HL-60 (cell line): ENCODE results near the gene IFRD2.

Source experiments
- DNase-seq, 2 experiments: peaks; one replicate each; pipeline ENCODE4 v3.0.0-alpha.2; 2010 to 2020; ENCODE audit warnings: low read depth in 1 of 2, low spot score in 1 of 2
- H3K27ac ChIP-seq: fragments of 250-450 bp; sonication (Bioruptor Pico); replicated peaks from 2 replicates; pipeline ENCODE4 v1.5.1; 2020; ENCODE audit warnings: mild to moderate bottlenecking, moderate library complexity
- H3K27me3 ChIP-seq: fragments of 250-450 bp; sonication (Bioruptor Pico); 2 replicates; pipeline ENCODE4 v1.5.1; 2021; ENCODE audit warnings: mild to moderate bottlenecking, moderate library complexity; ENCODE audit not compliant: insufficient read depth, poor library complexity, severe bottlenecking
- H3K4me3 ChIP-seq: replicated peaks from 2 replicates; pipeline ENCODE4 v1.5.1; 2011; ENCODE audit warnings: mild to moderate bottlenecking, control low read depth, low read length; ENCODE audit not compliant: insufficient read depth
- GABPA ChIP-seq: IDR thresholded peaks from 2 replicates; pipeline ENCODE4 v1.6.1; 2012; ENCODE audit warnings: low read depth
- POLR2AphosphoS5 ChIP-seq: IDR thresholded peaks from 2 replicates; pipeline ENCODE4 v1.6.1; 2012; ENCODE audit warnings: low read depth
- SPI1 ChIP-seq: IDR thresholded peaks from 2 replicates; pipeline ENCODE4 v1.6.1; 2012; ENCODE audit warnings: low read depth, mild to moderate bottlenecking, borderline replicate concordance
- TF ChIP-seq, protein P1 (sequence below): IDR thresholded peaks from one replicate; pipeline ENCODE4 v1.5.1; 2011; ENCODE audit warnings: low read length, control low read depth, inconsistent platforms; ENCODE audit not compliant: insufficient read depth
- TF ChIP-seq, protein P2 (sequence below): IDR thresholded peaks from 2 replicates; pipeline ENCODE4 v1.6.1; 2012; ENCODE audit warnings: low read depth; ENCODE audit not compliant: insufficient replicate concordance

The IFRD2 gene

DNA sequence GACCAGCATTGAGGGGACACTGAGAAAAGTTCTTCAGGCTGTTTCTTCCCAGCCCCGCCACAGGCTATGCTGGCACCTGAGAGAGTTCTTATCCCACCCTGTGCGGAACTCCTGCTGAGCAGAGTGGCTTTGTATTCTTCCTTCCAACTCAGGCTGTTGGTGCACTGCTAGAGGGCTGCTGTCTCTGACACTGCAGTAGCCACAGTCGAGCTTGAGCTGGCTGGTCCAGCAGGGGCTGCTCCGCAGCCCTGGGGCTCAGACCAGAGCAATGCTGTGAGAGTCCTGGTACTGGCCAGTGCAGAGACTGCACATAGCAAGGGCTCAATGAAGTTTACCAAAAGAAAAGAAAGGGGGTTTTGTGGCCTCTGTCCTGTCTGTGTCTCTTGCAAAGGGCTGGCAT, 52.6 kb downstream of the IFRD2 start:
- H3K27me3 ChIP-seq, result no peaks in the 10 kb centered on the region
- H3K27ac ChIP-seq, result peak overlapping the region; percentile 84
- no peak for DNase-seq

DNA sequence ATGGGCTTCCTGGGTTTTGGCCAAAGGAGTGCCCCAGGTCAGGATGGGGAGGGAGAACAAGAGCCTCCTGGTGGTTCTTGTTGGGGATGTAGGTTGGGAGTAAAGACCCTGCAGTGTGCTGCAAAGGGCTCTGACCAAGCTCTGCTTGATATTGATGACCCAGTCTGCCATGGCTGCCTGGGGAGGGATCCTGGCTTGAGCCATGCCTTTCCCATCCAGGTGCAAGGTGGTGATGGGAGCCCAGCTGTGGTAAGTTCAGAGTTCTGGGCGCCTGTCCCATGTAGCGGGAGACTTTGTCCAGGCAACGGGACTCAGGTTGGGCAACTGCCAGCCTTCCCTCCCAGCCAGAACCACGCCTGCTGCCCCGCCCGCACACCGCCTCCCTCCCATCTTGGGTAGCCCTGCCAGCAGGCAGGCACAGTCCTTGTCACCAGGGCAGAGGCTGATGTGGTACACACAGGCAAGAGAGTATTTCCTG, 53.6 kb downstream of the IFRD2 start:
- Histone ChIP-seq H3K27ac (peak overlapping the region; percentile 84), H3K27me3 (no peaks in the 10 kb centered on the region), H3K4me3 (peak overlapping the region; percentile 92)
- DNase-seq, result peak in 1 of 2 experiments; percentile 84
- TF ChIP-seq POLR2AphosphoS5, result 0 out of 2 replicates have a peak, but pooled peaks have one; percentile 20
- TF ChIP-seq, protein P1, sequence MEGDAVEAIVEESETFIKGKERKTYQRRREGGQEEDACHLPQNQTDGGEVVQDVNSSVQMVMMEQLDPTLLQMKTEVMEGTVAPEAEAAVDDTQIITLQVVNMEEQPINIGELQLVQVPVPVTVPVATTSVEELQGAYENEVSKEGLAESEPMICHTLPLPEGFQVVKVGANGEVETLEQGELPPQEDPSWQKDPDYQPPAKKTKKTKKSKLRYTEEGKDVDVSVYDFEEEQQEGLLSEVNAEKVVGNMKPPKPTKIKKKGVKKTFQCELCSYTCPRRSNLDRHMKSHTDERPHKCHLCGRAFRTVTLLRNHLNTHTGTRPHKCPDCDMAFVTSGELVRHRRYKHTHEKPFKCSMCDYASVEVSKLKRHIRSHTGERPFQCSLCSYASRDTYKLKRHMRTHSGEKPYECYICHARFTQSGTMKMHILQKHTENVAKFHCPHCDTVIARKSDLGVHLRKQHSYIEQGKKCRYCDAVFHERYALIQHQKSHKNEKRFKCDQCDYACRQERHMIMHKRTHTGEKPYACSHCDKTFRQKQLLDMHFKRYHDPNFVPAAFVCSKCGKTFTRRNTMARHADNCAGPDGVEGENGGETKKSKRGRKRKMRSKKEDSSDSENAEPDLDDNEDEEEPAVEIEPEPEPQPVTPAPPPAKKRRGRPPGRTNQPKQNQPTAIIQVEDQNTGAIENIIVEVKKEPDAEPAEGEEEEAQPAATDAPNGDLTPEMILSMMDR, result no peak

More for the DNA sequence above, 52.6 kb downstream of the IFRD2 start:
- no peak for TF ChIP-seq GABPA
- TF ChIP-seq, protein P2, sequence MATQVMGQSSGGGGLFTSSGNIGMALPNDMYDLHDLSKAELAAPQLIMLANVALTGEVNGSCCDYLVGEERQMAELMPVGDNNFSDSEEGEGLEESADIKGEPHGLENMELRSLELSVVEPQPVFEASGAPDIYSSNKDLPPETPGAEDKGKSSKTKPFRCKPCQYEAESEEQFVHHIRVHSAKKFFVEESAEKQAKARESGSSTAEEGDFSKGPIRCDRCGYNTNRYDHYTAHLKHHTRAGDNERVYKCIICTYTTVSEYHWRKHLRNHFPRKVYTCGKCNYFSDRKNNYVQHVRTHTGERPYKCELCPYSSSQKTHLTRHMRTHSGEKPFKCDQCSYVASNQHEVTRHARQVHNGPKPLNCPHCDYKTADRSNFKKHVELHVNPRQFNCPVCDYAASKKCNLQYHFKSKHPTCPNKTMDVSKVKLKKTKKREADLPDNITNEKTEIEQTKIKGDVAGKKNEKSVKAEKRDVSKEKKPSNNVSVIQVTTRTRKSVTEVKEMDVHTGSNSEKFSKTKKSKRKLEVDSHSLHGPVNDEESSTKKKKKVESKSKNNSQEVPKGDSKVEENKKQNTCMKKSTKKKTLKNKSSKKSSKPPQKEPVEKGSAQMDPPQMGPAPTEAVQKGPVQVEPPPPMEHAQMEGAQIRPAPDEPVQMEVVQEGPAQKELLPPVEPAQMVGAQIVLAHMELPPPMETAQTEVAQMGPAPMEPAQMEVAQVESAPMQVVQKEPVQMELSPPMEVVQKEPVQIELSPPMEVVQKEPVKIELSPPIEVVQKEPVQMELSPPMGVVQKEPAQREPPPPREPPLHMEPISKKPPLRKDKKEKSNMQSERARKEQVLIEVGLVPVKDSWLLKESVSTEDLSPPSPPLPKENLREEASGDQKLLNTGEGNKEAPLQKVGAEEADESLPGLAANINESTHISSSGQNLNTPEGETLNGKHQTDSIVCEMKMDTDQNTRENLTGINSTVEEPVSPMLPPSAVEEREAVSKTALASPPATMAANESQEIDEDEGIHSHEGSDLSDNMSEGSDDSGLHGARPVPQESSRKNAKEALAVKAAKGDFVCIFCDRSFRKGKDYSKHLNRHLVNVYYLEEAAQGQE, result no peak
- TF ChIP-seq, protein P1, result no peak
- no peak for TF ChIP-seq SPI1
- no peak for TF ChIP-seq POLR2AphosphoS5
- H3K4me3 ChIP-seq, result no peak overlapping the region

DNA sequence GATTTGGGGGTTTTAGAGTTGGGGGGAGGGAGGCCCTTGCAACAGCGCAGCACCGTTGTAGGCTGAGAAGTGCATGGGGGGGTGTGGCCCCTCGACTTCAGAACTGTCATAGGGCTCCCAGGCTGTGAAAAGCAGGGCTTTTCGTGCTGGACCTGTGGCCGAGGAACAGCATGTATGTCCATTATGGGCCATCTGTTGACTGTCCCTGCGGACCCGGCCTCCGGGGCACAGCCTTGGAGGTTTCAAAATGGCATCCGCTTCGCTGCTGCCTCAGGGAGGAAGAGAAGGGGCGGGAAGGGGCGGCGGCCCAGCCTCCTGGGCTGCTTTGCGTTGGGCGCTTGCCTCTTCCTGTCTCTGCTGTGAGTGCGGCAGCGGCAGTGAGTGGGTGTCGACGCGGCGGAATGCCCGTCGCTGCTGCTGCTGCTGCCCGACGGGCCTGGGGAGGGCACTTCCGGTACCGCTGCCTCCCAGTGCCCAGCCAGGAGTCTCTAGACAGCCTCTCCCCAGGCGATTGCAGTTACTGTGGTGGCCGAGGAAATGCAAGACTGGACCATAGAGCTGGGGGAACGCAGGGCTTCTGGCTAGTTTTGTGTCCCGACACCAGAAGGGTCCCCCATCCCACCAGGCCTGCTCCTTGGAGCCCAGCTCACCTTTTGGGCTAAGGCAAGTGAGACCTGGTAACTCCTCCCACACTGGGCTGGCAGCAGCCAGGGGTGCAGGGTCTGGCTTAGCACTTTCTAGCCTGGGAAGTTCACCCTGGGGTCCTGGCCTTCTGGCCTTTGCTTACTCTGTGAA, 54.3 kb downstream of the IFRD2 start:
- TF ChIP-seq, protein P2, result peak; percentile 29
- TF ChIP-seq, protein P1, result no peak
- peak; percentile 76 for TF ChIP-seq GABPA
- peak; percentile 59 for TF ChIP-seq POLR2AphosphoS5
- TF ChIP-seq SPI1, result peak; percentile 72; the same call in 1 of the 2 replicates
- Histone ChIP-seq H3K27ac (peak overlapping the region; percentile 84), H3K27me3 (no peaks in the 10 kb centered on the region), H3K4me3 (peak overlapping the region; percentile 92)
- peak in 1 of 2 experiments; percentile 94 for DNase-seq
